ENCODE measurements around the gene LPCAT2. TPM values are rescaled to one million over a fixed set of nuclear protein-coding genes. Genes with fewer than 3 reads are reported as not detected.

The LPCAT2 gene
- polyA plus RNA-seq, 2 of the 4 experiments (the other 2 are of a cell fraction): 8.0 to 16.3 TPM

GRCh38 chr16:55482056-55482455, 26.8 kb upstream of the LPCAT2 start:
- WGBS (ENCODE audit: missing lambda C conversion rate): 43% methylated on average over 2 of the region's 2 CpGs
- H3K4me3 ChIP-seq: no peak overlapping the region
- ChIA-PET POLR2A (no interaction called here), CTCF (no interaction called here)
- DNase-seq (ENCODE audit: low read depth in 1 of 2, low spot score in 1 of 2): no peak
- no peak overlapping the region for H3K27ac ChIP-seq
- TF ChIP-seq FOXS1 (CRISPR knock-in tag; IDR thresholded peaks at IDR 0.05) (no peak), PHF8 (IDR thresholded peaks at IDR 0.05; ENCODE audit: borderline replicate concordance, low read depth) (no peak), HOXA7 (CRISPR knock-in tag; IDR thresholded peaks at IDR 0.05) (no peak), USF2 (IDR thresholded peaks at IDR 0.05) (no peak), JUNB (IDR thresholded peaks at IDR 0.05) (no peak), ESRRA (IDR thresholded peaks at IDR 0.05; ENCODE audit: borderline replicate concordance, low read length) (no peak), NR3C1 (IDR thresholded peaks at IDR 0.05) (no peak), SMC3 (IDR thresholded peaks at IDR 0.05) (no peak)
- no peaks in the 10 kb centered on the region for H3K9me3 ChIP-seq
- no peak overlapping the region for H3K4me2 ChIP-seq
- FAIRE-seq: no peak
- H3K4me1 ChIP-seq: 0 out of 3 replicates have a peak, but pooled peaks cover 3% of the 10 kb centered on the region
- no peak for ATAC-seq

DNA sequence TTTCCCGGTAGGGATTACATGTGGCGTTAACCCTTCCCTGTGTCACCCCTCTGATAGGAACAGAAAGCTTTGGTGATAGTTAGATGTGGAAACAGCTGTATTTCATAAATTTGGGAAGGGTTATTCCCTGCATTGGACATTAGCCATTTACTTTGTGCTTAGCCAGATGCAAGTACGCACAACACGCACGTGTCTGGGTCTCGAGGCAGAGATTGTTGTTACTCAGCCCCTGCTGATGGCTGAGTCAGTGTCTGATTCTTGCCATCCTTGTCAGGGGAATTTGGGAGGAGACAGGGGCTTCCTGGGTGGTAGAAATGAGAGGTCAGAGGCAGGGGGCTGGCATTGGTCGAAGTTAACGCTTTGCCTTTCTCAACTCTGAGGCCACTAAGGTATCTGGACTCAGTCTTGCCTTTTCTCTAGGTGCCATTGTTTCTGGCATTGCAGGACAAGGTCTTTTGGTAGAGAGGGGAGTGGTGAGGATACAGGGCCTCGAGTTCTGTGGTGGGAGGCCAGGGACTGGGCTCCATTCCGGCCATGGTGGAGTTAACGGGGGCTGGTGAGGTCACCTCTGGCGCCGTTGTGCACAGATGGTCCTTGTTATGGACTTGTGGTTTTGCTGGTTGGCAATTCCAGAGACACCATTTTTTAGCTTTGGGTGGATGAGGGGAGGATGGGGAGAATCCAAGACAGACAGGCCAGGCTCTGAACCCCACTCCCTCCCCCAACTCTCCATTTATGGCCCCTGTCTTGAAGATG, 21.6 kb upstream of the LPCAT2 start:
- H3K4me3 ChIP-seq: no peak overlapping the region
- POLR2A ChIA-PET: no interaction called here
- ATAC-seq: no peak
- no peak for FAIRE-seq
- no peak for DNase-seq (ENCODE audit: low read depth in 1 of 2, low spot score in 1 of 2)
- H3K27ac ChIP-seq: no peak overlapping the region
- CTCF ChIA-PET: interaction anchor here (0.7 to 3.0 kb wide), 5 partner anchors 10 to 22 kb away, joined by 3 to 18 read pairs (median 5); no protein-coding TSS in a partner anchor
- no peak overlapping the region for H3K4me2 ChIP-seq
- WGBS (ENCODE audit: missing lambda C conversion rate): 72% methylated on average over 13 of the region's 13 CpGs
- no peaks in the 10 kb centered on the region for H3K4me1 ChIP-seq
- no peaks in the 10 kb centered on the region for H3K9me3 ChIP-seq
- TF ChIP-seq EHMT2 (IDR thresholded peaks at IDR 0.05; ENCODE audit: low read depth): no peak
- no peak for TF ChIP-seq HOXA7 (CRISPR knock-in tag; IDR thresholded peaks at IDR 0.05)
- no peak for TF ChIP-seq HEYL (CRISPR knock-in tag; IDR thresholded peaks at IDR 0.05)
- no peak for TF ChIP-seq SREBF2 (IDR thresholded peaks at IDR 0.05)
- no peak for TF ChIP-seq ZSCAN20 (CRISPR knock-in tag; IDR thresholded peaks at IDR 0.05)
- TF ChIP-seq MAZ (IDR thresholded peaks at IDR 0.05; ENCODE audit: borderline replicate concordance, low read depth, low read length): no peak
- TF ChIP-seq HES2 (IDR thresholded peaks at IDR 0.05): no peak
- TF ChIP-seq NFE2L2 (conservative IDR thresholded peaks at IDR 0.05; ENCODE audit: low read length): no peak
- TF ChIP-seq KDM1A (IDR thresholded peaks at IDR 0.05; ENCODE audit: low read depth): no peak
- TF ChIP-seq ZFP36 (IDR thresholded peaks at IDR 0.05; ENCODE audit: borderline replicate concordance, partially characterized antibody): no peak
- no peak for TF ChIP-seq CHD2 (IDR thresholded peaks at IDR 0.05; ENCODE audit: low read length, partially characterized antibody)

DNA sequence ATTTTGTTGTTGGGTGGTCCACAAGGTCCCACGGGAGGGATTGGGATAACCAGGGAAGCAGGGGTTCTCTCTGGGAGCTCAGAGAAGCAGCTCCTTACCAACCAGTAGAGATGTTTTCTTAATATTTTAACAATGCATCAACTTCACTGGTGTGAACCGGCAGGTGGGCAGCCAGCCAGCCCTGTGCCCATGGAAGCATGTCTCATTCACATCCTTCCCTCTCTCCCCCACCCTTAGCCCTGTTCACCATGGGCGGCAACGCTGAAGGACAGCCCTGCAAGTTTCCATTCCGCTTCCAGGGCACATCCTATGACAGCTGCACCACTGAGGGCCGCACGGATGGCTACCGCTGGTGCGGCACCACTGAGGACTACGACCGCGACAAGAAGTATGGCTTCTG, 20.6 kb upstream of the LPCAT2 start:
- no peak for TF ChIP-seq EHMT2 (IDR thresholded peaks at IDR 0.05; ENCODE audit: low read depth)
- TF ChIP-seq, protein P1, sequence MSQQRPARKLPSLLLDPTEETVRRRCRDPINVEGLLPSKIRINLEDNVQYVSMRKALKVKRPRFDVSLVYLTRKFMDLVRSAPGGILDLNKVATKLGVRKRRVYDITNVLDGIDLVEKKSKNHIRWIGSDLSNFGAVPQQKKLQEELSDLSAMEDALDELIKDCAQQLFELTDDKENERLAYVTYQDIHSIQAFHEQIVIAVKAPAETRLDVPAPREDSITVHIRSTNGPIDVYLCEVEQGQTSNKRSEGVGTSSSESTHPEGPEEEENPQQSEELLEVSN (IDR thresholded peaks at IDR 0.05; ENCODE audit: borderline replicate concordance, low read depth): no peak
- no peak for TF ChIP-seq REST (IDR thresholded peaks at IDR 0.05)
- TF ChIP-seq, protein P2, sequence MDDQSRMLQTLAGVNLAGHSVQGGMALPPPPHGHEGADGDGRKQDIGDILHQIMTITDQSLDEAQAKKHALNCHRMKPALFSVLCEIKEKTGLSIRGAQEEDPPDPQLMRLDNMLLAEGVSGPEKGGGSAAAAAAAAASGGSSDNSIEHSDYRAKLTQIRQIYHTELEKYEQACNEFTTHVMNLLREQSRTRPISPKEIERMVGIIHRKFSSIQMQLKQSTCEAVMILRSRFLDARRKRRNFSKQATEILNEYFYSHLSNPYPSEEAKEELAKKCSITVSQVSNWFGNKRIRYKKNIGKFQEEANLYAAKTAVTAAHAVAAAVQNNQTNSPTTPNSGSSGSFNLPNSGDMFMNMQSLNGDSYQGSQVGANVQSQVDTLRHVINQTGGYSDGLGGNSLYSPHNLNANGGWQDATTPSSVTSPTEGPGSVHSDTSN (IDR thresholded peaks at IDR 0.05): no peak
- no peak for TF ChIP-seq HES2 (IDR thresholded peaks at IDR 0.05)
- TF ChIP-seq, protein P3, sequence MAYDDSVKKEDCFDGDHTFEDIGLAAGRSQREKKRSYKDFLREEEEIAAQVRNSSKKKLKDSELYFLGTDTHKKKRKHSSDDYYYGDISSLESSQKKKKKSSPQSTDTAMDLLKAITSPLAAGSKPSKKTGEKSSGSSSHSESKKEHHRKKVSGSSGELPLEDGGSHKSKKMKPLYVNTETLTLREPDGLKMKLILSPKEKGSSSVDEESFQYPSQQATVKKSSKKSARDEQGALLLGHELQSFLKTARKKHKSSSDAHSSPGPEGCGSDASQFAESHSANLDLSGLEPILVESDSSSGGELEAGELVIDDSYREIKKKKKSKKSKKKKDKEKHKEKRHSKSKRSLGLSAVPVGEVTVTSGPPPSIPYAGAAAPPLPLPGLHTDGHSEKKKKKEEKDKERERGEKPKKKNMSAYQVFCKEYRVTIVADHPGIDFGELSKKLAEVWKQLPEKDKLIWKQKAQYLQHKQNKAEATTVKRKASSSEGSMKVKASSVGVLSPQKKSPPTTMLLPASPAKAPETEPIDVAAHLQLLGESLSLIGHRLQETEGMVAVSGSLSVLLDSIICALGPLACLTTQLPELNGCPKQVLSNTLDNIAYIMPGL (CRISPR knock-in tag; IDR thresholded peaks at IDR 0.05; ENCODE audit: borderline replicate concordance): no peak
- Histone ChIP-seq H3K4me1 (no peaks in the 10 kb centered on the region), H3K4me2 (no peak overlapping the region), H3K27ac (no peak overlapping the region), H3K4me3 (no peak overlapping the region), H3K9me3 (no peaks in the 10 kb centered on the region)
- ATAC-seq (no peak), FAIRE-seq (no peak), DNase-seq (ENCODE audit: low read depth in 1 of 2, low spot score in 1 of 2) (no peak)
- 77% methylated on average over 12 of the region's 12 CpGs for WGBS (ENCODE audit: missing lambda C conversion rate)
- ChIA-PET CTCF (interaction anchor here (2.2 kb wide), 1 partner anchor 23 kb away, joined by 17 read pairs; no protein-coding TSS in a partner anchor), POLR2A (no interaction called here)
